HL-60/S4 (cell line): ENCODE results near the gene NIP7.

Source experiments
- in situ Hi-C: fragments of 300-500 bp; cut with MboI; formaldehyde crosslinking; loops from 2 replicates; pipeline ENCODE4 v1.14.3; 2022; ENCODE audit warnings: low sequenced_read_pairs

NIP7 gene

GRCh38 chr16:69318177-69318910 lies 21.2 kb upstream of the NIP7 start:
- in situ Hi-C loops = no loop called here

GRCh38 chr16:69318911-69319289 lies 20.7 kb upstream of the NIP7 start:
- in situ Hi-C loops = no loop called here

- in situ Hi-C loops = no loop called here
These were observed 20.2 kb upstream of the NIP7 start for GRCh38 chr16:69319381-69319780.

GRCh38 chr16:69319826-69320739 lies 19.5 kb upstream of the NIP7 start:
- in situ Hi-C loops = no loop called here

- in situ Hi-C loops = no loop called here
These were observed 18.9 kb upstream of the NIP7 start for GRCh38 chr16:69320740-69321073.

- in situ Hi-C loops = no loop called here
These were observed 18.5 kb upstream of the NIP7 start for GRCh38 chr16:69321080-69321479.

GRCh38 chr16:69322343-69322742 lies 17.2 kb upstream of the NIP7 start:
- in situ Hi-C loops = no loop called here

- in situ Hi-C loops = no loop called here
These were observed 16.2 kb upstream of the NIP7 start for GRCh38 chr16:69323415-69323814.

- in situ Hi-C loops = no loop called here
These were observed 15.5 kb upstream of the NIP7 start for GRCh38 chr16:69324013-69324531.

- in situ Hi-C loops = no loop called here
These were observed 14.9 kb upstream of the NIP7 start for GRCh38 chr16:69324585-69325253.

- in situ Hi-C loops = no loop called here
These were observed 13.8 kb upstream of the NIP7 start for GRCh38 chr16:69325784-69326171.

- in situ Hi-C loops = no loop called here
These were observed 13.2 kb upstream of the NIP7 start for GRCh38 chr16:69326172-69326873.

- in situ Hi-C loops = no loop called here
These were observed 11.8 kb upstream of the NIP7 start for GRCh38 chr16:69327585-69328310.

- in situ Hi-C loops = no loop called here
These were observed 10.7 kb upstream of the NIP7 start for GRCh38 chr16:69328854-69329316.

- in situ Hi-C loops = no loop called here
These were observed 9.9 kb upstream of the NIP7 start for GRCh38 chr16:69329369-69330285.

GRCh38 chr16:69330286-69331109 lies 9.1 kb upstream of the NIP7 start, which contains the start of gene PDF:
Gene PDF, minus strand, starts transcription at chr16:69330588. Its CDS starts 18 bp downstream, at chr16:69330570.
- in situ Hi-C loops = no loop called here

- in situ Hi-C loops = no loop called here
These were observed 4.9 kb upstream of the NIP7 start for GRCh38 chr16:69334696-69335095.
